CD4-positive, alpha-beta T cell (primary cell): ENCODE measurements around the gene GALE. TPM values are rescaled to one million over a fixed set of nuclear protein-coding genes. Genes with fewer than 3 reads are reported as not detected.
A peak's percentile ranks its signal among the peaks of the same experiment; 100 is the strongest.

Experiments used
- ATAC-seq: fragments of 200-7000 bp; cut with Tn5 transposase; one replicate; pipeline ENCODE4 v1.10.0; 2022; ENCODE audit warnings: mild to moderate bottlenecking; ENCODE audit not compliant: poor library complexity
- CTCF ChIA-PET: fragments of 350-600 bp; sonication (Branson Sonifier 250); formaldehyde crosslinking; loops from one replicate; lab custom pipeline; 2021; ENCODE audit warnings: antibody characterized with exemption, inconsistent platforms; lab: Charles Lee
- POLR2A ChIA-PET: fragments of 350-600 bp; sonication (Branson Sonifier 250); formaldehyde crosslinking; loops from one replicate; lab custom pipeline; 2021; ENCODE audit warnings: antibody characterized with exemption, inconsistent platforms; lab: Charles Lee
- DNase-seq, 14 experiments: peaks; one replicate each; pipeline ENCODE4 v3.0.0-alpha.2; 2013 to 2020; ENCODE audit warnings: mixed read lengths in 2 of 14
- H3K27ac ChIP-seq, 2 donors: one replicate each; pipeline versions ENCODE4 v1.5.1 to v1.7.0; 2013; ENCODE audit warnings: low read length in 2 of 2, low read depth in 1 of 2, mild to moderate bottlenecking in 1 of 2
- H3K27me3 ChIP-seq, 2 experiments: 1 replicate in 1 of 2; 2 replicates in 1 of 2; pipeline versions ENCODE4 v1.6.1 to v1.7.0; 2013; ENCODE audit warnings: low read length in 2 of 2, control low read depth in 1 of 2, mild to moderate bottlenecking in 1 of 2, moderate library complexity in 1 of 2; ENCODE audit not compliant: insufficient read depth in 2 of 2, control insufficient read depth in 1 of 2
- H3K36me3 ChIP-seq: one replicate; pipeline ENCODE4 v1.6.1; 2013; ENCODE audit warnings: low read length, control low read depth; ENCODE audit not compliant: insufficient read depth
- H3K4me1 ChIP-seq: one replicate; pipeline ENCODE4 v1.6.1; 2013; ENCODE audit warnings: low read length, control low read depth; ENCODE audit not compliant: insufficient read depth
- H3K4me3 ChIP-seq: one replicate; pipeline ENCODE4 v1.5.1; 2013; ENCODE audit warnings: mild to moderate bottlenecking, low read length, moderate library complexity
- H3K9me3 ChIP-seq, 2 experiments: 1 replicate in 1 of 2; 2 replicates in 1 of 2; pipeline versions ENCODE4 v1.6.1 to v1.7.0; 2013; ENCODE audit warnings: low read length in 2 of 2, mild to moderate bottlenecking in 2 of 2, control low read depth in 1 of 2, moderate library complexity in 1 of 2; ENCODE audit not compliant: control insufficient read depth in 1 of 2, insufficient read depth in 1 of 2
- H3K27ac Mint-ChIP-seq: one replicate; pipeline ENCODE4 v1.8.0; 2020; ENCODE audit warnings: mixed read lengths
- H3K27me3 Mint-ChIP-seq: one replicate; pipeline ENCODE4 v1.8.0; 2021; ENCODE audit warnings: mixed read lengths
- H3K36me3 Mint-ChIP-seq: one replicate; pipeline ENCODE4 v1.8.0; 2021; ENCODE audit warnings: low read depth, mixed read lengths
- H3K4me1 Mint-ChIP-seq: one replicate; pipeline ENCODE4 v1.8.0; 2021; ENCODE audit warnings: low read depth, mixed read lengths
- H3K4me3 Mint-ChIP-seq: one replicate; pipeline ENCODE4 v1.8.0; 2020; ENCODE audit warnings: mild to moderate bottlenecking, mixed read lengths
- H3K9me3 Mint-ChIP-seq: one replicate; pipeline ENCODE4 v1.8.0; 2020; ENCODE audit warnings: mixed read lengths
- CTCF ChIP-seq: fragments of 200-600 bp; IDR thresholded peaks from one replicate; pipeline ENCODE4 v1.8.0; 2022; ENCODE audit warnings: antibody characterized with exemption, mild to moderate bottlenecking
- intact Hi-C, 2 experiments: fragments of 100-400 bp; cut with DNase I in 1 of 2; cut with micrococcal nuclease in 1 of 2; formaldehyde crosslinking; loops; one replicate each; pipeline versions ENCODE4 v1.15.1 to v1.9.0; 2023 to 2025; cut with DNase I, micrococcal nuclease
- total RNA-seq, 174 experiments: library from RNA in 2 of 174; stranded (reverse) in 2 of 174; gene quantifications; one replicate each; pipeline ENCODE4 v1.2.3 and lab custom pipeline; 2021 to 2026

GALE gene
- total RNA-seq, 2 experiments from 2014 or later: 5.4 to 6.9 TPM

- H3K9me3 Mint-ChIP-seq: no peaks in the 10 kb centered on the region
Observed at GRCh38 chr1:23790696-23791515, 9.6 kb downstream of the GALE start, which contains the start of gene LYPLA2. LYPLA2 (plus strand) TSS chr1:23791145; CDS start chr1:23792683, 1,538 bp downstream.

DNA sequence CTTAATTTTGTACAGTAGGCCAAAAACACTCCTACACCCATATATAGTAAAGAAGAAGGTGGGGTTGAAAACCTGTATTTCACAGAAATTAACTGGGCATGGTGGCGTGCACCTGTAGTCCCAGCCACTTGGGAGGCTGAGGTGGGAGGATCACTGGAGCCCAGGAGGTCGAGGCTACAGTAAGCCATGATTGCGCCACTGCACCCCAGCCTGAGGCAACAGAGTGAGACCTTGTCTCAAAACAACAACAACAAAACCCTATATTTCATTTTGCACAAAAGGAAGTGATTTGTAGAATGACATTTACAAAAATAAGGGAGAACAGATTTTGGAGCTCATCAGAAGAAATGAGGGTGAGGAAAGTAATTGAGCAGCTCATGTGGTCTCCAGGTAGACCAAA lies 11.9 kb downstream of the GALE start:
- intact Hi-C loops: no loop called here
- ATAC-seq (no peak), DNase-seq (no peak)
- H3K4me1 Mint-ChIP-seq: peaks cover 33% of the 10 kb centered on the region
- peak overlapping the region; percentile 76 for H3K27ac Mint-ChIP-seq
- TF ChIP-seq CTCF: no peak
- H3K4me3 ChIP-seq: no peak overlapping the region
- H3K27me3 ChIP-seq: no peaks in the 10 kb centered on the region
- H3K9me3 Mint-ChIP-seq: no peaks in the 10 kb centered on the region
- peaks cover 43% of the 10 kb centered on the region for H3K36me3 ChIP-seq
- H3K27ac ChIP-seq: no peak overlapping the region
- H3K36me3 Mint-ChIP-seq: peaks cover 64% of the 10 kb centered on the region
- H3K27me3 Mint-ChIP-seq: no peaks in the 10 kb centered on the region
- CTCF ChIA-PET: interaction anchor here (1.0 to 3.6 kb wide), 2 partner anchors 17 to 22 kb away, joined by 3 to 17 read pairs; no protein-coding TSS in a partner anchor
- POLR2A ChIA-PET: interaction anchor here (1.6 kb wide), 1 partner anchor 9 kb away, joined by 4 read pairs; no protein-coding TSS in a partner anchor
- peak overlapping the region; percentile 85 for H3K4me3 Mint-ChIP-seq
- H3K4me1 ChIP-seq: peaks cover 32% of the 10 kb centered on the region
- no peaks in the 10 kb centered on the region for H3K9me3 ChIP-seq

More at GRCh38 chr1:23790696-23791515, 9.6 kb downstream of the GALE start, which contains the start of gene LYPLA2:
- intact Hi-C loops: loop anchor here (1.0 to 10.0 kb wide), 3 partner anchors 9 to 1454 kb away; partner anchors contain the start of genes GALE (in 1 of the 2), PITHD1 (in 1 of the 2) and RSRP1 (in 1 of the 2)
- DNase-seq (peak; percentile 64 to 93 (median 80)), ATAC-seq (peak; percentile 88)
- Mint-ChIP-seq H3K4me3 (peak within 1 kb of the TSS; percentile 99), H3K4me1 (peaks cover 28% of the 10 kb centered on the region), H3K27ac (peak within 1 kb of the TSS; percentile 95), H3K36me3 (peaks cover 47% of the 10 kb centered on the region), H3K27me3 (no peaks in the 10 kb centered on the region)
- peaks cover 43% of the 10 kb centered on the region for H3K36me3 ChIP-seq
- peak within 1 kb of the TSS; percentile 81 for H3K4me3 ChIP-seq
- POLR2A ChIA-PET: interaction anchor here (0.6 to 3.1 kb wide), 10 partner anchors 10 to 169 kb away, joined by 3 to 40 read pairs (median 3); partner anchors contain the start of genes ELOA, GALE, PITHD1 and PNRC2
- H3K27me3 ChIP-seq: no peaks in the 10 kb centered on the region
- peaks cover 32% of the 10 kb centered on the region for H3K4me1 ChIP-seq
- no peak for TF ChIP-seq CTCF
- CTCF ChIA-PET: interaction anchor here (0.6 to 3.6 kb wide), 4 partner anchors 19 to 737 kb away, joined by 3 to 17 read pairs (median 6); no protein-coding TSS in a partner anchor
- H3K9me3 ChIP-seq: no peaks in the 10 kb centered on the region
- peak within 1 kb of the TSS; percentile 77 to 85 for H3K27ac ChIP-seq

DNA sequence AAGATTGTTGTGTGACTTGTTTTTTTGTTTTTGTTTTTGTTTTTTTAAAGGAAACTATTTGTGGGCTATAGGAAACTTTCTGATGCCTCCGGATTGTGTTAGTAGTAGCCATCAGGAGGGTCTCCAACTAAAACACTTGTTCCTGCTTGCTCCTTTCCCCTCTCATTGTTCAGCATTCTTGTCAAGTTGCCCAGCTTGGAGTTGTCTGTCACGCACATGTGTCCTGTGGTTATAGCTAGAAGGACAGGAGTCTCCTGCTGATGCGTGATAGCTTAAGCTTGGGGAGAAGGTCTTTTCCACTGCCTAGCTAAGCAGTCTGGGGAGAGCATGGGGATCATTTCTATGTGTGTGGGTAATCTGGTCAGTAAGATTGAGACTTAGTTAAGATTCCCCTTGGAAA lies 12.9 kb downstream of the GALE start:
- no peak for ATAC-seq
- H3K36me3 Mint-ChIP-seq: peaks cover 67% of the 10 kb centered on the region
- no peak overlapping the region for H3K27ac ChIP-seq
- POLR2A ChIA-PET: interaction anchor here (1.6 kb wide), 1 partner anchor 8 kb away, joined by 4 read pairs; no protein-coding TSS in a partner anchor
- no peak overlapping the region for H3K4me3 ChIP-seq
- no peaks in the 10 kb centered on the region for H3K9me3 ChIP-seq
- H3K36me3 ChIP-seq: peaks cover 35% of the 10 kb centered on the region
- H3K27me3 ChIP-seq: no peaks in the 10 kb centered on the region
- peaks cover 24% of the 10 kb centered on the region for H3K4me1 ChIP-seq
- CTCF ChIA-PET: no interaction called here
- intact Hi-C loops: no loop called here
- no peak for TF ChIP-seq CTCF
- no peak overlapping the region for H3K27ac Mint-ChIP-seq
- peak overlapping the region; percentile 78 for H3K4me3 Mint-ChIP-seq
- no peak for DNase-seq
- no peaks in the 10 kb centered on the region for H3K27me3 Mint-ChIP-seq
- no peaks in the 10 kb centered on the region for H3K9me3 Mint-ChIP-seq
- peaks cover 29% of the 10 kb centered on the region for H3K4me1 Mint-ChIP-seq
